HEK293 (cell line): ENCODE results near the gene P2RY6.

Source experiments
- CTCF ChIP-seq: fragments of 450-650 bp; formaldehyde crosslinking; IDR thresholded peaks from 2 replicates; pipeline ENCODE4 v1.5.1; 2016; ENCODE audit warnings: missing biosample characterization, missing genetic modification characterization
- KLF16 ChIP-seq: fragments of 450-650 bp; formaldehyde crosslinking; IDR thresholded peaks from 2 replicates; pipeline ENCODE4 v1.5.1; 2017; ENCODE audit warnings: missing biosample characterization, missing genetic modification characterization
- PRDM10 ChIP-seq: fragments of 450-650 bp; formaldehyde crosslinking; IDR thresholded peaks from 2 replicates; pipeline ENCODE4 v1.5.1; 2016; ENCODE audit warnings: missing biosample characterization, missing genetic modification characterization
- SP2 ChIP-seq: fragments of 450-650 bp; formaldehyde crosslinking; IDR thresholded peaks from 2 replicates; pipeline ENCODE4 v1.5.1; 2016; ENCODE audit warnings: missing biosample characterization, missing genetic modification characterization
- ZNF174 ChIP-seq: fragments of 450-650 bp; formaldehyde crosslinking; IDR thresholded peaks from 2 replicates; pipeline ENCODE4 v1.5.0; 2017; ENCODE audit warnings: missing biosample characterization, mild to moderate bottlenecking, missing genetic modification characterization
- ZNF311 ChIP-seq: fragments of 450-650 bp; formaldehyde crosslinking; IDR thresholded peaks from 2 replicates; pipeline ENCODE4 v1.5.1; 2017; ENCODE audit warnings: missing biosample characterization, missing genetic modification characterization, borderline replicate concordance
- ZNF366 ChIP-seq: fragments of 450-650 bp; formaldehyde crosslinking; conservative IDR thresholded peaks from 2 replicates; pipeline ENCODE4 v1.5.1; 2016; ENCODE audit warnings: missing biosample characterization, missing genetic modification characterization
- ZNF426 ChIP-seq: fragments of 450-650 bp; formaldehyde crosslinking; IDR thresholded peaks from 2 replicates; pipeline ENCODE4 v1.5.1; 2017; ENCODE audit warnings: missing biosample characterization, missing genetic modification characterization, mild to moderate bottlenecking, inconsistent platforms, moderate library complexity
- ZNF585B ChIP-seq: fragments of 450-650 bp; formaldehyde crosslinking; IDR thresholded peaks from 2 replicates; pipeline ENCODE4 v1.5.1; 2016; ENCODE audit warnings: missing biosample characterization, missing genetic modification characterization
- ZSCAN30 ChIP-seq: fragments of 450-650 bp; IDR thresholded peaks from 2 replicates; pipeline ENCODE4 v1.5.1; 2018; ENCODE audit warnings: missing biosample characterization, mild to moderate bottlenecking, missing genetic modification characterization, moderate library complexity

GRCh38 chr11:73340164-73340563, 68.0 kb downstream of the P2RY6 start:
- TF ChIP-seq ZNF366 (tag by site-specific recombination) (no peak), ZNF426 (tag by site-specific recombination) (no peak), CTCF (tag by site-specific recombination) (no peak), ZNF585B (tag by site-specific recombination) (no peak), SP2 (tag by site-specific recombination) (no peak), ZSCAN30 (tag by site-specific recombination) (no peak), PRDM10 (tag by site-specific recombination) (no peak), ZNF174 (tag by site-specific recombination) (no peak), KLF16 (tag by site-specific recombination) (no peak), ZNF311 (no peak)
